K562 (cell line): ENCODE measurements around the gene TSPAN15. TPM values are rescaled to one million over a fixed set of nuclear protein-coding genes. Genes with fewer than 3 reads are reported as not detected.

Experiments used
- ATAC-seq: fragments of 200-7000 bp; cut with Tn5 transposase; 3 replicates; pipeline ENCODE4 v1.9.1; 2020; ENCODE audit warnings: moderate library complexity
- BruUV-seq: library from RNA; stranded (reverse); fragments of 400-500 nt; replicated peaks from 2 replicates; lab custom pipeline; 2021; lab: Mats Ljungman, UMichigan
- CTCF ChIA-PET: fragments of 300-600 bp; formaldehyde crosslinking; extraction: SDS; loops from one replicate; lab custom pipeline; 2021; ENCODE audit warnings: low intra/inter-chr PET ratio; lab: Yijun Ruan, JAX
- POLR2A ChIA-PET: fragments of 300-600, 350-650 bp; sonication (Branson Sonifier 250); formaldehyde crosslinking; extraction: SDS; loops from one replicate; lab custom pipeline; 2021; ENCODE audit warnings: antibody characterized with exemption, inconsistent platforms; lab: Yijun Ruan, JAX
- DNase-seq, 4 experiments: peaks; one replicate each; pipeline versions ENCODE4 v3.0.0 to v3.0.0-alpha.2; 2011 to 2018; ENCODE audit warnings: low spot score in 3 of 4, mixed read lengths in 3 of 4; ENCODE audit errors: extremely low read depth in 1 of 4
- FAIRE-seq: peaks from 2 replicates; lab custom pipeline; 2011; peaks lifted over from hg19 to GRCh38; lab: Jason Lieb, UNC
- H2AFZ ChIP-seq: 2 replicates; pipeline ENCODE4 v1.6.0; 2011; ENCODE audit warnings: low read depth, low read length, control low read depth, inconsistent platforms
- H3K27ac ChIP-seq: fragments of 200-600 bp; 3 replicates; pipeline ENCODE4 v1.8.0; 2011; ENCODE audit warnings: low read depth, mild to moderate bottlenecking, control low read depth, inconsistent platforms, low read length, moderate library complexity, mixed read lengths; ENCODE audit errors: extremely low read depth
- H3K27me3 ChIP-seq, 2 experiments: fragments of 300-600 bp in 1 of 2; 2 replicates in 1 of 2; 3 replicates in 1 of 2; pipeline versions ENCODE4 v1.6.0 to v1.8.0; 2011; ENCODE audit warnings: inconsistent platforms in 2 of 2, low read length in 2 of 2, mild to moderate bottlenecking in 1 of 2, mixed read lengths in 1 of 2, moderate library complexity in 1 of 2; ENCODE audit not compliant: control insufficient read depth in 2 of 2, insufficient read depth in 2 of 2
- H3K36me3 ChIP-seq: fragments of 300-600 bp; 3 replicates; pipeline ENCODE4 v1.8.0; 2011; ENCODE audit warnings: mild to moderate bottlenecking, low read length, inconsistent platforms; ENCODE audit not compliant: control insufficient read depth, insufficient read depth
- H3K4me1 ChIP-seq, 2 experiments: fragments of 200-600 bp in 1 of 2; replicated peaks in 1 of 2; 2 replicates in 1 of 2; 3 replicates in 1 of 2; pipeline versions ENCODE4 v1.5.1 to v1.8.0; 2011; ENCODE audit warnings: inconsistent platforms in 2 of 2, low read length in 2 of 2, mild to moderate bottlenecking in 1 of 2, mixed read lengths in 1 of 2, moderate library complexity in 1 of 2; ENCODE audit not compliant: control insufficient read depth in 2 of 2, insufficient read depth in 2 of 2
- H3K4me2 ChIP-seq: 2 replicates; pipeline ENCODE4 v1.6.1; 2011; ENCODE audit warnings: low read length, control low read depth, inconsistent platforms, mixed read lengths; ENCODE audit not compliant: insufficient read depth
- H3K4me3 ChIP-seq: fragments of 200-600 bp; sonication (generic), shearing (Covaris generic); 2 replicates; pipeline ENCODE4 v1.5.1; 2016; ENCODE audit warnings: control low read depth, inconsistent platforms
- H3K79me2 ChIP-seq: fragments of 200-600 bp; 3 replicates; pipeline ENCODE4 v1.8.0; 2011; ENCODE audit warnings: low read length, inconsistent platforms; ENCODE audit not compliant: control insufficient read depth, insufficient read depth
- H3K9ac ChIP-seq, 2 experiments: 2 replicates each; pipeline versions ENCODE4 v1.6.0 to v1.6.1; 2011; ENCODE audit warnings: low read depth in 2 of 2, low read length in 2 of 2, control low read depth in 1 of 2, inconsistent platforms in 1 of 2, mild to moderate bottlenecking in 1 of 2, mixed read lengths in 1 of 2; ENCODE audit not compliant: insufficient read depth in 1 of 2
- H3K9me1 ChIP-seq: one replicate; pipeline ENCODE4 v1.6.0; 2011; ENCODE audit warnings: inconsistent platforms, mild to moderate bottlenecking, low read length, moderate library complexity; ENCODE audit not compliant: control insufficient read depth, insufficient read depth
- H3K9me3 ChIP-seq: replicated peaks from 2 replicates; pipeline ENCODE4 v1.5.1; 2011; ENCODE audit warnings: low read depth, low read length, inconsistent platforms; ENCODE audit not compliant: control insufficient read depth, insufficient read depth
- H4K20me1 ChIP-seq: replicated peaks from 2 replicates; pipeline ENCODE4 v1.6.1; 2011; ENCODE audit warnings: low read length, inconsistent platforms, mixed read lengths; ENCODE audit not compliant: control insufficient read depth, insufficient read depth
- ARNT ChIP-seq, 2 experiments: fragments of 450-650 bp; IDR thresholded peaks; 2 replicates each; pipeline ENCODE4 v1.6.1; 2016; ENCODE audit warnings: mild to moderate bottlenecking in 1 of 2
- ATF3 ChIP-seq, 2 experiments: fragments of 450-650 bp in 1 of 2; sonication (generic) in 1 of 2; formaldehyde crosslinking in 1 of 2; IDR thresholded peaks in 1 of 2; conservative IDR thresholded peaks in 1 of 2; 2 replicates each; pipeline versions ENCODE4 v1.6.1 to v1.8.1; 2016 to 2023; ENCODE audit warnings: mild to moderate bottlenecking in 2 of 2, moderate library complexity in 2 of 2, inconsistent platforms in 1 of 2, missing genetic modification reagents in 1 of 2
- ESRRA ChIP-seq: fragments of 450-650 bp; IDR thresholded peaks from 2 replicates; pipeline ENCODE4 v1.6.1; 2014; ENCODE audit warnings: low read depth, mild to moderate bottlenecking, moderate library complexity, borderline replicate concordance
- POLR2AphosphoS2 ChIP-seq: IDR thresholded peaks from 2 replicates; pipeline ENCODE4 v1.6.1; 2012; ENCODE audit warnings: low read length, improper control_type of control experiment
- PTTG1 ChIP-seq: fragments of 450-650 bp; IDR thresholded peaks from 2 replicates; pipeline ENCODE4 v1.6.1; 2016; ENCODE audit warnings: low read depth, mild to moderate bottlenecking, missing genetic modification characterization, missing compliant biosample characterization
- RBM39 ChIP-seq: fragments of 200-400 bp; formaldehyde crosslinking; optimal IDR thresholded peaks from 2 replicates; pipeline ENCODE3; 2018; ENCODE audit warnings: low read depth, low read length
- REST ChIP-seq, 2 experiments: fragments of 450-650 bp; formaldehyde crosslinking in 1 of 2; IDR thresholded peaks; 2 replicates each; pipeline versions ENCODE4 v1.4.0 to v1.6.1; 2014 to 2020; ENCODE audit warnings: mild to moderate bottlenecking in 2 of 2, borderline replicate concordance in 1 of 2, low read depth in 1 of 2
- SIRT6 ChIP-seq: IDR thresholded peaks from one replicate; pipeline ENCODE4 v1.6.1; 2012; ENCODE audit warnings: low read depth, mild to moderate bottlenecking, control low read depth, inconsistent platforms, low read length, moderate library complexity
- SP2 ChIP-seq: IDR thresholded peaks from 2 replicates; pipeline ENCODE4 v1.6.1; 2011; ENCODE audit warnings: mild to moderate bottlenecking, low read depth, low read length, moderate library complexity; ENCODE audit not compliant: poor library complexity, severe bottlenecking; ENCODE audit errors: extremely low read depth
- ZFPM2 ChIP-seq: fragments of 250-450 bp; sonication (Bioruptor Pico); IDR thresholded peaks from 2 replicates; pipeline ENCODE4 v1.5.1; 2022; ENCODE audit warnings: mild to moderate bottlenecking
- ZNF134 ChIP-seq: fragments of 250-450 bp; sonication (Bioruptor Pico); conservative IDR thresholded peaks from 2 replicates; pipeline ENCODE4 v1.4.0; 2020
- ZNF668 ChIP-seq: fragments of 250-450 bp; sonication (Bioruptor Pico); IDR thresholded peaks from 2 replicates; pipeline ENCODE4 v1.8.0; 2022; ENCODE audit warnings: mild to moderate bottlenecking, inconsistent platforms
- WGBS: fragments of 100-300 bp; shearing (Covaris generic); methylation state at CpG from one replicate; pipeline ENCODE4 v1.1.6; 2016; ENCODE audit warnings: low coverage, mixed read lengths; ENCODE audit not compliant: insufficient coverage; ENCODE audit errors: missing lambda C conversion rate; 5-methylcytosine and 5-hydroxymethylcytosine counted together
- in situ Hi-C: fragments of 300-500 bp; cut with MboI; formaldehyde crosslinking; loops from 4 replicates; pipeline ENCODE4 v1.15.0; 2018; ENCODE audit warnings: inconsistent platforms, mixed read lengths
- intact Hi-C: fragments of 100-400 bp; cut with micrococcal nuclease; formaldehyde crosslinking; loops from 2 replicates; pipeline ENCODE4 v1.14.2; 2022
- polyA plus RNA-seq, 8 experiments: library from polyadenylated mRNA; depleted of rRNA in 4 of 8; stranded (reverse) in 5 of 8; unstranded in 3 of 8; fragments of >200 nt; fragmentation: Nextera tagmentation in 2 of 8; fragmentation: Illumina TruSeq in 1 of 8; extraction: Ambion mirVana in 2 of 8; extraction: Trizol in 1 of 8; gene quantifications; 2 replicates each; pipeline versions ENCODE4 v1.2.1 to v1.2.3, GENCODE V29; 2011 to 2014; ENCODE audit warnings: inconsistent platforms in 1 of 8, missing spikeins in 1 of 8
- total RNA-seq, 7 experiments: library from RNA; depleted of rRNA in 6 of 7; stranded (reverse); fragments of >200 nt in 6 of 7; fragmentation: Illumina TruSeq in 2 of 7; extraction: Trizol in 2 of 7; gene quantifications; 2 replicates each; pipeline versions ENCODE4 v1.2.1 to v1.2.3, GENCODE V29; 2011 to 2021; ENCODE audit warnings: low replicate concordance in 1 of 7

Gene TSPAN15
- total and polyA plus RNA-seq, 9 of the 15 experiments (the other 6 are each of a cell fraction or from before 2014, with no cell fraction given), result 0.33 to 1.0 (median 0.45) TPM; not detected in 2

GRCh38 chr10:69473304-69473990 lies 22.2 kb downstream of the TSPAN15 start:
- WGBS, result 1% methylated on average over 10 of the region's 10 CpGs
- DNase-seq (no peak), FAIRE-seq (no peak), ATAC-seq (no peak; the same call in 2 of the 3 replicates)
- no peak overlapping the region for H2AFZ ChIP-seq
- no peak overlapping the region for H3K27ac ChIP-seq
- no peak overlapping the region for H3K4me3 ChIP-seq
- in situ Hi-C loops, result no loop called here
- no peaks in the 10 kb centered on the region for H3K36me3 ChIP-seq
- H3K79me2 ChIP-seq, result no peaks in the 10 kb centered on the region
- BruUV-seq, result no TSS peak
- TF ChIP-seq REST (IDR thresholded peaks at IDR 0.05; ENCODE audit: borderline replicate concordance), result no peak
- TF ChIP-seq REST (CRISPR knock-in tag; IDR thresholded peaks at IDR 0.05; ENCODE audit: low read depth), result no peak
- TF ChIP-seq ARNT (IDR thresholded peaks at IDR 0.05), result no peak
- TF ChIP-seq PTTG1 (tag), result no peak
- no peak for TF ChIP-seq ZNF668 (CRISPR knock-in tag)
- TF ChIP-seq SP2, result no peak
- no peak for TF ChIP-seq ATF3 (IDR thresholded peaks at IDR 0.05)
- no peak for TF ChIP-seq ATF3 (CRISPR knock-in tag; conservative IDR thresholded peaks at IDR 0.05)
- no peak for TF ChIP-seq ESRRA
- no peak for TF ChIP-seq POLR2AphosphoS2
- TF ChIP-seq RBM39, result no peak
- TF ChIP-seq ZNF134 (CRISPR knock-in tag), result no peak
- TF ChIP-seq ZFPM2 (CRISPR knock-in tag), result no peak
- TF ChIP-seq SIRT6, result no peak
- intact Hi-C loops, result no loop called here
- H4K20me1 ChIP-seq, result no peaks in the 10 kb centered on the region; the same call in 1 of the 2 replicates
- peaks cover 0 to 2% of the 10 kb centered on the region in 2 experiments; a peak in 3 of 5 replicates for H3K4me1 ChIP-seq
- H3K4me2 ChIP-seq, result no peak overlapping the region
- no peaks in the 10 kb centered on the region for H3K9me1 ChIP-seq
- no peak overlapping the region for H3K9ac ChIP-seq
- H3K9me3 ChIP-seq, result no peaks in the 10 kb centered on the region
- H3K27me3 ChIP-seq, result peaks cover 47 to 52% of the 10 kb centered on the region in 2 experiments
- ChIA-PET POLR2A (interaction anchor here (0.6 to 1.6 kb wide), 2 partner anchors 8 to 349 kb away, joined by 3 to 6 read pairs; no protein-coding TSS in a partner anchor), CTCF (no interaction called here)
